Mesendoderm (in vitro differentiated cells): ENCODE measurements around the gene ARMC9.

Source experiments
- DNase-seq: peaks from one replicate; pipeline ENCODE4 v3.0.0; 2013
- H2AK5ac ChIP-seq: 2 replicates; pipeline ENCODE4 v1.6.1; 2013; ENCODE audit warnings: low read length, inconsistent platforms
- H2BK120ac ChIP-seq: 2 replicates; pipeline ENCODE4 v1.6.1; 2013; ENCODE audit warnings: low read depth, mild to moderate bottlenecking, low read length, moderate library complexity, mixed read lengths
- H2BK15ac ChIP-seq: replicated peaks from 2 replicates; pipeline ENCODE4 v1.6.1; 2013; ENCODE audit warnings: low read depth, mild to moderate bottlenecking, moderate library complexity
- H2BK5ac ChIP-seq: 2 replicates; pipeline ENCODE4 v1.6.1; 2013; ENCODE audit warnings: low read length, inconsistent platforms
- H3K18ac ChIP-seq: 2 replicates; pipeline ENCODE4 v1.6.1; 2013; ENCODE audit warnings: mild to moderate bottlenecking, low read length, mixed read lengths
- H3K23ac ChIP-seq: one replicate; pipeline ENCODE4 v1.6.1; 2013; ENCODE audit warnings: low read length
- H3K27ac ChIP-seq: 2 replicates; pipeline ENCODE4 v1.5.1; 2013; ENCODE audit warnings: low read depth, mild to moderate bottlenecking, inconsistent platforms, low read length, moderate library complexity
- H3K27me3 ChIP-seq: 2 replicates; pipeline ENCODE4 v1.6.1; 2013; ENCODE audit warnings: low read length, control low read depth, mild to moderate bottlenecking, inconsistent platforms; ENCODE audit not compliant: insufficient read depth, poor library complexity
- H3K36me3 ChIP-seq: 2 replicates; pipeline ENCODE4 v1.6.1; 2013; ENCODE audit warnings: low read length, inconsistent platforms; ENCODE audit not compliant: control insufficient read depth, insufficient read depth
- H3K4ac ChIP-seq: one replicate; pipeline ENCODE4 v1.6.1; 2013; ENCODE audit warnings: low read depth, mild to moderate bottlenecking, low read length, moderate library complexity
- H3K4me1 ChIP-seq: 2 replicates; pipeline ENCODE4 v1.6.1; 2013; ENCODE audit warnings: low read depth, low read length, inconsistent platforms; ENCODE audit not compliant: control insufficient read depth
- H3K4me2 ChIP-seq: 2 replicates; pipeline ENCODE4 v1.6.1; 2013; ENCODE audit warnings: low read length
- H3K4me3 ChIP-seq: 2 replicates; pipeline ENCODE4 v1.5.1; 2013; ENCODE audit warnings: mild to moderate bottlenecking, low read length
- H3K56ac ChIP-seq: one replicate; pipeline ENCODE4 v1.6.1; 2013; ENCODE audit warnings: low read length
- H3K79me1 ChIP-seq: 2 replicates; pipeline ENCODE4 v1.6.1; 2013; ENCODE audit warnings: low read length, inconsistent platforms
- H3K79me2 ChIP-seq: 2 replicates; pipeline ENCODE4 v1.6.1; 2013; ENCODE audit warnings: mild to moderate bottlenecking, low read length; ENCODE audit not compliant: control insufficient read depth, insufficient read depth
- H3K9ac ChIP-seq: 2 replicates; pipeline ENCODE4 v1.6.1; 2013; ENCODE audit warnings: low read length, inconsistent platforms
- H4K5ac ChIP-seq: one replicate; pipeline ENCODE4 v1.6.1; 2013; ENCODE audit warnings: low read length
- H4K8ac ChIP-seq: one replicate; pipeline ENCODE4 v1.6.1; 2013; ENCODE audit warnings: low read depth, mild to moderate bottlenecking, control low read depth, low read length, moderate library complexity
- WGBS: extraction: QIAGEN DNeasy Blood & Tissue Kit; methylation state at CpG from one replicate; pipeline ENCODE4 v1.1.7; 2013; ENCODE audit warnings: low lambda C conversion rate, missing lambda C conversion rate; ENCODE audit not compliant: insufficient coverage; ENCODE audit errors: extremely low coverage; 5-methylcytosine and 5-hydroxymethylcytosine counted together

ARMC9 gene

DNA sequence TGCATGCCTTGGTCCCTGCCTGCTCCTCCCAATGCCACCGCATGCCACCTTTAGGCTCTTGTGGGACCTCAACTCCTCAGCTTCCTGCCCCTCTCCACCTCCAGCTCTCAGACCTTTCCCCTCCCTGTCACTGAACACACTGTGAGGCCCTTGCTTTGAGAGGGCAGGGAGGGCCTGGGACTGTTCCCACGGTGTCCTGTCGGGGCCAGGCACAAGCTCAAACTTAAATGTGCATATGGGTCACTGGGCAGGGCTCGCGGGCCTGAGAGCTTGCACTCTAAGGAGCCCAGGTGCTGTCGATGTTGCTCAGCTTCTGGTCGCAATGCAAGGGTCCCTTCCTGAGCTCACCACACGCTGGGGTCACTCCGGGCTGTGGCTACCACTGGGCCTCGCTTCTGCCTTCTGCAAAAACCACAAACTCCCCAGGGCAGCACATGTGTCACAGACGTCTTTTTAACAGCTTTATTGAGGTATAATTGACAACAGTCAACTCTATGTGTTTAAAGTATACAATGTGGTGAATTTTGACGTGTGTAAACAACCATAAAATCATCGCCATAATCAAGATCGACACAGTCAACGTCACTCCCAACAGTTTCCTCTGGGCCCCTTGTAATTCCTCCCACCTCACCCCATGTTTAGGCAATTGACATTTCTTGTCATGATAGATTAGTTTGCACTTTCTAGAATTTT, 185.1 kb downstream of the ARMC9 start:
- Histone ChIP-seq H4K5ac (no peak overlapping the region), H3K4ac (no peak overlapping the region), H3K36me3 (no peaks in the 10 kb centered on the region), H3K79me1 (no peaks in the 10 kb centered on the region), H2AK5ac (peak overlapping the region; percentile 85), H3K27ac (no peak overlapping the region), H2BK5ac (no peak overlapping the region), H3K23ac (no peak overlapping the region), H3K4me1 (peaks cover under 1% of the 10 kb centered on the region), H4K8ac (no peak overlapping the region), H2BK120ac (no peak overlapping the region), H3K4me3 (no peak overlapping the region), H3K27me3 (no peaks in the 10 kb centered on the region), H2BK15ac (no peak overlapping the region), H3K9ac (no peak overlapping the region), H3K56ac (peak overlapping the region; percentile 28), H3K18ac (no peak overlapping the region), H3K79me2 (no peaks in the 10 kb centered on the region), H3K4me2 (no peak overlapping the region)
- no peak for DNase-seq
- no CpG with 5 or more reads among the region's 15 CpGs for WGBS

- Histone ChIP-seq H2AK5ac (no peak overlapping the region), H4K8ac (no peak overlapping the region), H3K79me1 (no peaks in the 10 kb centered on the region), H4K5ac (no peak overlapping the region), H2BK5ac (no peak overlapping the region), H2BK15ac (no peak overlapping the region), H3K4me2 (no peak overlapping the region), H2BK120ac (no peak overlapping the region), H3K9ac (no peak overlapping the region), H3K4me3 (no peak overlapping the region), H3K4me1 (no peaks in the 10 kb centered on the region), H3K4ac (no peak overlapping the region), H3K18ac (no peak overlapping the region), H3K27ac (no peak overlapping the region), H3K56ac (no peak overlapping the region), H3K36me3 (no peaks in the 10 kb centered on the region), H3K23ac (no peak overlapping the region), H3K79me2 (no peaks in the 10 kb centered on the region), H3K27me3 (no peaks in the 10 kb centered on the region)
- no CpG with 5 or more reads among the region's 2 CpGs for WGBS
- no peak for DNase-seq
Measured at GRCh38 chr2:231384109-231384435, 185.6 kb downstream of the ARMC9 start.

GRCh38 chr2:231384970-231385369, 186.5 kb downstream of the ARMC9 start:
- Histone ChIP-seq H3K27ac (no peak overlapping the region), H2BK120ac (no peak overlapping the region), H3K4me1 (no peaks in the 10 kb centered on the region), H3K4ac (no peak overlapping the region), H4K5ac (no peak overlapping the region), H3K4me3 (no peak overlapping the region), H3K23ac (no peak overlapping the region), H2BK15ac (no peak overlapping the region), H3K79me2 (no peaks in the 10 kb centered on the region), H2BK5ac (no peak overlapping the region), H3K9ac (no peak overlapping the region), H3K36me3 (no peaks in the 10 kb centered on the region), H3K79me1 (no peaks in the 10 kb centered on the region), H2AK5ac (no peak overlapping the region), H4K8ac (no peak overlapping the region), H3K27me3 (no peaks in the 10 kb centered on the region), H3K4me2 (no peak overlapping the region), H3K56ac (no peak overlapping the region), H3K18ac (no peak overlapping the region)
- no CpG with 5 or more reads among the region's 2 CpGs for WGBS
- no peak for DNase-seq

DNA sequence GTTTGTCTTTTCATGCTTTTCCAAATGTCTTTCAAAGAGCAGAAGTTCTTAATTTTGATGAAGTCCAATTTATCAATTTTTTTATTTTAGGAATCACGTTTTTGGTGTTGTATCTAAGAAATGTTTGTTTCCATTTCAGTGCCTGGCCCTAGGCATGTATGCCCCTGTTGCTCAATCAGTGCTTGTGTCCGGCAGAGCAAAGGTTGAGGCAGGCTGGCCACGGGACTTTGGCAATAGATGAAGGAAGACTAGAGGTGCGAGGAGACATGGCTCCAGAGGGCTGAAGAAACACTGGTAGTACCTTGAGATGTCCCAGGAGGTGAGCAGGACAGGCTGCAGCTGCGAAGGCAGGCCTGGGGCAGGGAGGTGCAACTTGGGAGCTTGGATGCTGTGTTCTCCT, 187.0 kb downstream of the ARMC9 start:
- Histone ChIP-seq H2BK5ac (no peak overlapping the region), H2BK15ac (no peak overlapping the region), H3K4me2 (no peak overlapping the region), H3K27me3 (no peaks in the 10 kb centered on the region), H3K9ac (no peak overlapping the region), H3K27ac (no peak overlapping the region), H3K4me3 (no peak overlapping the region), H3K4ac (no peak overlapping the region), H3K79me1 (no peaks in the 10 kb centered on the region), H2BK120ac (no peak overlapping the region), H4K5ac (no peak overlapping the region), H3K4me1 (no peaks in the 10 kb centered on the region), H3K36me3 (no peaks in the 10 kb centered on the region), H3K23ac (no peak overlapping the region), H3K56ac (no peak overlapping the region), H3K79me2 (no peaks in the 10 kb centered on the region), H3K18ac (no peak overlapping the region), H4K8ac (no peak overlapping the region), H2AK5ac (no peak overlapping the region)
- no peak for DNase-seq
- no CpG with 5 or more reads among the region's 5 CpGs for WGBS

GRCh38 chr2:231386446-231386845, 188.0 kb downstream of the ARMC9 start:
- no peak overlapping the region for H2BK120ac ChIP-seq
- no peaks in the 10 kb centered on the region for H3K27me3 ChIP-seq
- no peaks in the 10 kb centered on the region for H3K79me1 ChIP-seq
- no peaks in the 10 kb centered on the region for H3K36me3 ChIP-seq
- H3K4ac ChIP-seq = no peak overlapping the region
- H2BK5ac ChIP-seq = no peak overlapping the region
- no peak overlapping the region for H4K8ac ChIP-seq
- no peak overlapping the region for H3K27ac ChIP-seq
- no peak overlapping the region for H2BK15ac ChIP-seq
- no peak overlapping the region for H3K56ac ChIP-seq
- no peak overlapping the region for H3K9ac ChIP-seq
- H3K23ac ChIP-seq = no peak overlapping the region
- H2AK5ac ChIP-seq = no peak overlapping the region
- no peaks in the 10 kb centered on the region for H3K79me2 ChIP-seq
- no CpG with 5 or more reads among the region's 3 CpGs for WGBS
- DNase-seq = no peak
- H4K5ac ChIP-seq = no peak overlapping the region
- H3K4me1 ChIP-seq = no peaks in the 10 kb centered on the region
- no peak overlapping the region for H3K18ac ChIP-seq
- H3K4me3 ChIP-seq = no peak overlapping the region
- H3K4me2 ChIP-seq = no peak overlapping the region
